HCT116 (cell line): Measurements from ENCODE around the gene SBF2.

Experiments used
- CEBPB ChIP-seq: IDR thresholded peaks from 2 replicates; pipeline ENCODE4 v1.6.1; 2012; ENCODE audit warnings: low read depth
- EZH2 ChIP-seq: fragments of 200-600 bp; sonication (generic); IDR thresholded peaks from 2 replicates; pipeline ENCODE4 v1.6.1; 2017; ENCODE audit warnings: antibody characterized with exemption, mixed run types
- EZH2phosphoT487 ChIP-seq: fragments of 200-600 bp; IDR thresholded peaks from 2 replicates; pipeline ENCODE4 v1.6.1; 2018; ENCODE audit warnings: antibody characterized with exemption, borderline replicate concordance
- POLR2A ChIP-seq: IDR thresholded peaks from 2 replicates; pipeline ENCODE4 v1.7.0; 2011; ENCODE audit warnings: borderline replicate concordance; ENCODE audit not compliant: insufficient read depth, insufficient read length; ENCODE audit errors: extremely low read depth
- RAD21 ChIP-seq: IDR thresholded peaks from 2 replicates; pipeline ENCODE4 v1.6.1; 2012; ENCODE audit warnings: low read depth, mild to moderate bottlenecking
- SIN3A ChIP-seq: IDR thresholded peaks from 2 replicates; pipeline ENCODE4 v1.6.1; 2012; ENCODE audit warnings: low read depth
- TCF7L2 ChIP-seq: IDR thresholded peaks from 2 replicates; pipeline ENCODE4 v1.7.0; 2011; ENCODE audit warnings: borderline replicate concordance, inconsistent platforms; ENCODE audit not compliant: insufficient read depth, insufficient read length; ENCODE audit errors: extremely low read depth
- YY1 ChIP-seq: IDR thresholded peaks from 2 replicates; pipeline ENCODE4 v1.6.1; 2011; ENCODE audit warnings: low read length, low read depth, moderate library complexity, mild to moderate bottlenecking; ENCODE audit not compliant: insufficient replicate concordance; ENCODE audit errors: extremely low read depth
- TF ChIP-seq, protein P1 (sequence below), 3 experiments: fragments of 200-600 bp in 1 of 3; sonication (generic) in 1 of 3; IDR thresholded peaks in 2 of 3; conservative IDR thresholded peaks in 1 of 3; 2 replicates each; pipeline ENCODE4 v1.5.1; 2012 to 2017; ENCODE audit warnings: low read depth in 2 of 3, low read length in 2 of 3, antibody characterized with exemption in 1 of 3, borderline replicate concordance in 1 of 3, control low read depth in 1 of 3, mild to moderate bottlenecking in 1 of 3, mixed read lengths in 1 of 3, mixed run types in 1 of 3, moderate library complexity in 1 of 3; ENCODE audit not compliant: insufficient read depth in 1 of 3
- TF ChIP-seq, protein P2 (sequence below): IDR thresholded peaks from 2 replicates; pipeline ENCODE4 v1.6.1; 2012
- TF ChIP-seq, protein P3 (sequence below): IDR thresholded peaks from 2 replicates; pipeline ENCODE4 v1.6.1; 2012; ENCODE audit warnings: low read depth

DNA sequence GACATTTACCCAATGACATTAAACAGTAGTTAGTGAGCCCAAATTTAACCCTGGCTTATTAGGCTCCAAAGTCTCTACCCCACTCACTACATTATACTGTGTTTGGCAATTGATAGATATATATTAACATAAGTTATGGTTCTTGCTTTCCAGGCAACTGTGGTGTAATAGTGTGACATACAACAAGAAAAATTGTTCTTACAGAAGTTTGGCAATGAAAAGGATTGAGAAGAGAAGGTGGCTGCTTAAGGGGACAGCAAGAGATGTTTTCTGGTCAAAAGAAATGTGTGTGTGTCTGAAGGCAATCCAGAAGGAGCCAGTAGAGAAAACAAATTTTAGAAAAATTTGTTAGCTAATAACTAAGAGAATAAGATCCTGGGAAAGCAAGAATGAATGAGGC is 497.8 kb downstream of the SBF2 start:
- TF ChIP-seq, protein P1, sequence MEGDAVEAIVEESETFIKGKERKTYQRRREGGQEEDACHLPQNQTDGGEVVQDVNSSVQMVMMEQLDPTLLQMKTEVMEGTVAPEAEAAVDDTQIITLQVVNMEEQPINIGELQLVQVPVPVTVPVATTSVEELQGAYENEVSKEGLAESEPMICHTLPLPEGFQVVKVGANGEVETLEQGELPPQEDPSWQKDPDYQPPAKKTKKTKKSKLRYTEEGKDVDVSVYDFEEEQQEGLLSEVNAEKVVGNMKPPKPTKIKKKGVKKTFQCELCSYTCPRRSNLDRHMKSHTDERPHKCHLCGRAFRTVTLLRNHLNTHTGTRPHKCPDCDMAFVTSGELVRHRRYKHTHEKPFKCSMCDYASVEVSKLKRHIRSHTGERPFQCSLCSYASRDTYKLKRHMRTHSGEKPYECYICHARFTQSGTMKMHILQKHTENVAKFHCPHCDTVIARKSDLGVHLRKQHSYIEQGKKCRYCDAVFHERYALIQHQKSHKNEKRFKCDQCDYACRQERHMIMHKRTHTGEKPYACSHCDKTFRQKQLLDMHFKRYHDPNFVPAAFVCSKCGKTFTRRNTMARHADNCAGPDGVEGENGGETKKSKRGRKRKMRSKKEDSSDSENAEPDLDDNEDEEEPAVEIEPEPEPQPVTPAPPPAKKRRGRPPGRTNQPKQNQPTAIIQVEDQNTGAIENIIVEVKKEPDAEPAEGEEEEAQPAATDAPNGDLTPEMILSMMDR (IDR thresholded peaks at IDR 0.05 in 2 of 3, conservative IDR thresholded peaks at IDR 0.05 in 1 of 3; ENCODE audit: borderline replicate concordance in 1 of 3, insufficient read depth in 1 of 3, low read depth in 2 of 3, low read length in 2 of 3), result no peak
- TF ChIP-seq SIN3A (no peak), POLR2A (no peak), TCF7L2 (no peak), RAD21 (no peak), EZH2 (no peak), EZH2phosphoT487 (no peak), CEBPB (no peak), YY1 (no peak)
- TF ChIP-seq, protein P2, sequence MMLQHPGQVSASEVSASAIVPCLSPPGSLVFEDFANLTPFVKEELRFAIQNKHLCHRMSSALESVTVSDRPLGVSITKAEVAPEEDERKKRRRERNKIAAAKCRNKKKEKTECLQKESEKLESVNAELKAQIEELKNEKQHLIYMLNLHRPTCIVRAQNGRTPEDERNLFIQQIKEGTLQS, result no peak
- TF ChIP-seq, protein P3, sequence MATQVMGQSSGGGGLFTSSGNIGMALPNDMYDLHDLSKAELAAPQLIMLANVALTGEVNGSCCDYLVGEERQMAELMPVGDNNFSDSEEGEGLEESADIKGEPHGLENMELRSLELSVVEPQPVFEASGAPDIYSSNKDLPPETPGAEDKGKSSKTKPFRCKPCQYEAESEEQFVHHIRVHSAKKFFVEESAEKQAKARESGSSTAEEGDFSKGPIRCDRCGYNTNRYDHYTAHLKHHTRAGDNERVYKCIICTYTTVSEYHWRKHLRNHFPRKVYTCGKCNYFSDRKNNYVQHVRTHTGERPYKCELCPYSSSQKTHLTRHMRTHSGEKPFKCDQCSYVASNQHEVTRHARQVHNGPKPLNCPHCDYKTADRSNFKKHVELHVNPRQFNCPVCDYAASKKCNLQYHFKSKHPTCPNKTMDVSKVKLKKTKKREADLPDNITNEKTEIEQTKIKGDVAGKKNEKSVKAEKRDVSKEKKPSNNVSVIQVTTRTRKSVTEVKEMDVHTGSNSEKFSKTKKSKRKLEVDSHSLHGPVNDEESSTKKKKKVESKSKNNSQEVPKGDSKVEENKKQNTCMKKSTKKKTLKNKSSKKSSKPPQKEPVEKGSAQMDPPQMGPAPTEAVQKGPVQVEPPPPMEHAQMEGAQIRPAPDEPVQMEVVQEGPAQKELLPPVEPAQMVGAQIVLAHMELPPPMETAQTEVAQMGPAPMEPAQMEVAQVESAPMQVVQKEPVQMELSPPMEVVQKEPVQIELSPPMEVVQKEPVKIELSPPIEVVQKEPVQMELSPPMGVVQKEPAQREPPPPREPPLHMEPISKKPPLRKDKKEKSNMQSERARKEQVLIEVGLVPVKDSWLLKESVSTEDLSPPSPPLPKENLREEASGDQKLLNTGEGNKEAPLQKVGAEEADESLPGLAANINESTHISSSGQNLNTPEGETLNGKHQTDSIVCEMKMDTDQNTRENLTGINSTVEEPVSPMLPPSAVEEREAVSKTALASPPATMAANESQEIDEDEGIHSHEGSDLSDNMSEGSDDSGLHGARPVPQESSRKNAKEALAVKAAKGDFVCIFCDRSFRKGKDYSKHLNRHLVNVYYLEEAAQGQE, result no peak
